GM19372 (cell line): Measurements from ENCODE around the gene NFKB1.
"Not testable (repeated sequence)": the region's sequence is repeated elsewhere in the genome, so short reads cannot be mapped to it uniquely, and the experiment has no call there.

Source experiments
- ATAC-seq: cut with Tn5 transposase; IDR thresholded peaks from one replicate; pipeline ENCODE4 v1.9.1; 2021; ENCODE audit warnings: mild to moderate bottlenecking, low read depth, moderate library complexity; ENCODE audit not compliant: unreplicated experiment

NFKB1 gene

DNA sequence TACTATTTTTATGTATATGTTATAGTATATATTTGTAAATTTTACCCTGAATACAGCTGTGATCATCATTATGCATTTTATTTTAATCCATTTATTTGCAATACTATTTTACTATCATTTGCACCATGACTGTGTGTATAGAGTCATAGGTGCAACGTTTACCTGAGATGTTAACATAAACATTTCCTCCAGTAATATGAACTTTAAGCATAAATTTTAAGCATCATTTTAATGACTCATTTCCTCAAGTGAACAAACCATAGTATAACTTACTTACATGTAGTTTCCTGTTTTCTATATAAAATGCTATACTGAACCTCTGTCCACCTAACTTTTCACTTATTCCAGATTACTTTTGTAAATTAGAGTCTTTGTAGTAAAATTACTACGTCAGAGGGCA is 92.8 kb downstream of the NFKB1 start:
- no peak for ATAC-seq

DNA sequence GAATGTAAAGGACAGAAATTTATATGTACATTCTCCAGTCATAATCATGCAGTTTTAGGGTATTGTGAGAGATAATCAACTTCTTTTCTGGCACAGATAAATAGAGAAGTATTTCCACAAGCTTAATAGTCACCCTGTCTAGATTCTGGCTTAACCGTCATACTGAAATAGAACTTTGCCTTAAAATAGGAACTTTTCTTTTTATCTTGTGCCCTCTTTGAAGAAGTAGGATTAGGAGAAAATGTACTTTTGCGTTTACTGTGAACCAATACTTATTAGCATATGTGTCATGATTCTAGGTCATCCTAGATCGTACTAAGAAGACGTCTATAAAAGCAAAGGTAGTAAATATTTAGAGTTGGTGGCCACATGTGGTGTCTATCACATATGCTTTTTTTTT is 95.4 kb downstream of the NFKB1 start:
- ATAC-seq = no peak

DNA sequence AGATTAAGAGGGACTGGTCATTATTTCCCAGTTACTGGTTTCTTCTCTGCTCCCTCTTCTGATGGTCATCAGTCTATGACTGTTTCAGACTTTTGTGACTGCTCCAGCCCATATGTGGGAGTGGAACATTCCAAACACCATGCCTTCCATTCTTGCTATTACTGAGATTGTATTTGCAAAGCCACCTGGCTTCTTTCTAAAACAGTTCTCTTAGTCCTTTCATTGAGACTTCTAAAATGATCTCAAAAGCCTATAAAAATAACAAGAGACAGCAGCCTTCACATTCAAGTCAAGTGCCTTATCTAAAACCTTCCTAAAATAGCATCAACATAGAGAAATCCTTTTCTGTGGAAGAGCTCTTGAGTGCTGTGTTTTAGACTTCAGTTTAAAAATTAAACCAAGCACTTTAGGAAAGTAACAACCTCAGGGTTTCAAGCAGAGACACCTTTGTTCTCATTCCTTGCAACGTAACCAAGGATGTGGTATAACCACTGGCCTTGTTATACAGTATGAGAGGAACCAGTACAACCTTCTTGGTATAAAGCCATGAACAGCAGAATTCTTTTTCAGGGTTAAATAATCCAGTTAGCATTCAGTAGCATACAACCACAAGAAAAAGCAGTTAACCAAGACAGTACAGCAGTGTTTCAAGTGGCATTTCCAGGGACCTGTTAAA is 97.1 kb downstream of the NFKB1 start:
- ATAC-seq = peak; percentile 67

DNA sequence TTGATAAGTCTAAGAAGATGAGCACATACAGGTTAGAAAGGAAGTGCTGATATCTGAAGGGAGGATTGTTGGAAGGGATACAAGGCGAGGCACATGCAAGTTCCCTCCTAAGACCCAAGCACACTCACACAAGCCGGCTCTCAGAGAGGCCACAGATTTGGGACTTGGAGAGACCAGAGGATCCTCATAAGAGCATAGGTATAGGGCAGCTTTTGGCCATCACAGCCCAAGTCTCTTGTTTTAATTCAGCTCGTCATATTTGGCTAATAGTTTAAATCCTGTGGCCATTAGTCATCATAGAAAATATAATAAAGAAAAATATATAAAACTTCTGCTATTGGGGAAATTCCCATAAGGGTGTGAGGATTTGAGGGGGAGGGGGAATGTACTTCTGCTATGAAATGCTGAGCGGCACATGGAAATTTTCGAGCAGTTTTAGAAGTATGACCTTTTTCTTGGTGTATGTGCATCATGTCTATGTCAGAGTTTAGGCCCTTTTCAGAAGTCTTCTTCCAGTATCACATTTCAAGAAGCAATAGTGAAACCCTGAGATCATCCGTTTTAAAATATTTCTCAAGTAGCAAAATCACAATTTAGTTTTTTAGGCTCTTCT is 97.7 kb downstream of the NFKB1 start:
- ATAC-seq = peak; percentile 55

DNA sequence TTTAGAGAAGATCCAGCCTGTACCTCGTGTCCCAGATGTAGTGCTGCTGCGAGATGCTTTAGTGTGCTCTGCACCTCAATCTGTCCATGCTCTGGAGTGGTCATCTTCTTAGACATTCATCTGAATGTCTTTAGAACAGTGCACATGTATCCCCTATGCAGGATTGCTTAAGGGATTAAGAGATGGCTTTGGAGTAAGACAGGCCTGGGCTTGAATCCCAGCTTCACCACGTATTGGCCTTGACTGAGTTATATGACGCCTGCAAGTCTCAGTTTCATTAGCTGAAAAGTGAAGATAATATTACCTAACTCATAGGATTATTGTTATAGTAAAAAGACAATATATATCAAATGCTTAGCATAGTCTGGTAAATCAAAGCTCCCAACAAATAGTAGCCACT is 98.3 kb downstream of the NFKB1 start:
- ATAC-seq = peak; percentile 13

DNA sequence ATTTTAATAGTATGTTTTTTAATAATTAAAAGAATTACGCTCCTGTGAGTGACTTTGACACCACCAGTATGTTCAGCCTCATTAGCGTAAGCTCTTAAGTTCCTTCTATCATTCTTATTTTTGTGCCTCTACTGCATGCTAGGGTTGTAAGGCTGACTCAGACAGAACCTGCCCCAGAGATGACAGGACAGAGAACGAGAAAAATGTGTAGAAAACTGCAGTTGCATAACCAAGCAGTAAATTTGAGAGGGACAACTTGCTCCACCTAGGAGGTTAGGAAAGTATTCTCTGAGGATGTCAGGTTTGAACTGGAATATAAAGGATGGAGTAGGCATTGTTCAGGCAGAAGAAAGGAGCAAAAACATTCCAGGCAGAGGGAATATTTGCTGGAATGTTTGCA is 98.7 kb downstream of the NFKB1 start:
- no peak for ATAC-seq

DNA sequence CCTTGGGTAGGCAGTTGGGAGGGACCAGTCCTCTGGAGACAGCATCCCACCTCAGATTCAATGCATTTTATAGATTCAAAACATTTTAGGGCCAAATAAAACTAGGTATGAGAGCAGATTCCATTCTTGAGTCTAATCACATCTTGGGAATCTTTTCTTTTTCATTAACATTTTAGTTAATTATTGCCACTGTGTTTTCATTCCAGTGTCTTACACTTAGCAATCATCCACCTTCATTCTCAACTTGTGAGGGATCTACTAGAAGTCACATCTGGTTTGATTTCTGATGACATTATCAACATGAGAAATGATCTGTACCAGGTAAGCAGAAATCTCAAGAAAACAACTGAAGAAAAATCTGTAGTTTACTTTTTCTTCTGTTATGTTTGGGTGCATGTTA is 99.5 kb downstream of the NFKB1 start:
- ATAC-seq = no peak

DNA sequence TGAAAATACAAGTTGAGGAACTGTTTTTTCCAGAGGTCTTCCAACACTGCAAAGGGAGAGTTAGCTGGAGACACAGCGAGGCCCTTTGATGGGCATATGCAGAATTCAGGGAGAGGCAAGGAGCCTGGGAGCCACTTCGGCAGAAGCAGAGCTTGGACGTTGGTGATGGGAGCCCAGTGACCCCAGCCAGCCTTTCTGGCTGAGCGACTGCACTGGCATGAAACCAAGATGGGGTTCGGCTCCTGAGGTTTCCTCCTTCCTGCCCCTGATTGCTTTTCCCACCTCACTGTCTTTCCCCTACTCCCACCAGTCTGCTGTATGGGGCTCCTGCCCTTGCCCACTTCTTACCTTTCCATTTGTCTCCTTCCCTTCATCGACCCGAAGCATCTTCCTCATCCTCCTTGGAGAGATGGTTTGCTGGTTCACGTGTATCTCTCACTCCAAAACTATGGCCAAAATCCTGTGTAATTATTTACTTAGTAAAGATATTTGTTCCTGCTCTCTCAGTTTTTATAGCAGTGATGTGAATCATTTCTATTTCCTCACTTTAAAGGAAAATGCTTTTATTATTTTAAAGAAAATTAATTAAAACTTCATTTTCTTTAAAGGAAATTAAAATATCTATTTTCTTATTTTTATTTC is 100.5 kb downstream of the NFKB1 start:
- ATAC-seq = no peak

DNA sequence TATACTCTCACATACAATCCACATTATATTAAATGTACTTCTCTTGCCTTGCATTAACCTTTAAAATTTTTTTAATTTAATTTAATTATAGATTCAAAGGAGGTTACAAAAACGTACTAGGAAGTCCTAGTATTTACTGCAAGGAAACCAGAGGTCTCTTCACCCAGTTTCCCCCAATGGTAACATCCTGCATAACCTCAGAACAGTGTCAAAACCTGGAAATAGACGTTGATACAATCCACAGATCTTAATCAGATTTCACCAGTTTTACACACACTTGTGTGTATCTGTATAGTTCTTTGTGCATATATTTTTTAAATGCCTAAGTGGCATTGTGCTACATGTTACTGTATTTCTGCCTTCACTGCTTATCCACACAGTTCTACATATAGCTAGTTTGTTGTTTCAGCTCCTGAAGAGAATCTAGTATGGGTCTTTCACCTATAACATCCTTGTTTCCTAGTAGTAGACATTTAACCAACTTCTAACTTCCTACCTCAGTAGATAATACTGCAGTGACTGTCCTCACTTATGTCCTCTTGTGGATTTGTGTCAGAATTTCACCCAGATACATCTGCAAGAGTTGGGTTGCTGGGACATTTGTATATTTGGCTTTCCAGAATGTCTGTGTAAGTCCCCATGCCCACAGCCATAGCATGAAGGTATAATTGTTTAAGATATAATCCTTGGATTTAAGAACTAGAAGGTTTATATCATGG is 103.2 kb downstream of the NFKB1 start:
- no peak for ATAC-seq

DNA sequence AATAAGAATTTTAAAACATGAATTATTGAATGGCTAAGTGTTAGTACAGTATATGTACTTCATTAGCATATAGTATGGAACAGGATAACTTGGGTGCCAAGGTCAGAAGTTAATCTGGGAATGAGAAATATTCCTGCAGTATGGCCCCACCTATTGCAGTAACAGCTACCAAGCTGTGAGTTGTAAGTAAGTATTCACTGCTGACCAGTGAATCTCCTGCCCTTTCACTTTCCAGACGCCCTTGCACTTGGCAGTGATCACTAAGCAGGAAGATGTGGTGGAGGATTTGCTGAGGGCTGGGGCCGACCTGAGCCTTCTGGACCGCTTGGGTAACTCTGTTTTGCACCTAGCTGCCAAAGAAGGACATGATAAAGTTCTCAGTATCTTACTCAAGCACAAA is 105.1 kb downstream of the NFKB1 start:
- ATAC-seq = no peak

DNA sequence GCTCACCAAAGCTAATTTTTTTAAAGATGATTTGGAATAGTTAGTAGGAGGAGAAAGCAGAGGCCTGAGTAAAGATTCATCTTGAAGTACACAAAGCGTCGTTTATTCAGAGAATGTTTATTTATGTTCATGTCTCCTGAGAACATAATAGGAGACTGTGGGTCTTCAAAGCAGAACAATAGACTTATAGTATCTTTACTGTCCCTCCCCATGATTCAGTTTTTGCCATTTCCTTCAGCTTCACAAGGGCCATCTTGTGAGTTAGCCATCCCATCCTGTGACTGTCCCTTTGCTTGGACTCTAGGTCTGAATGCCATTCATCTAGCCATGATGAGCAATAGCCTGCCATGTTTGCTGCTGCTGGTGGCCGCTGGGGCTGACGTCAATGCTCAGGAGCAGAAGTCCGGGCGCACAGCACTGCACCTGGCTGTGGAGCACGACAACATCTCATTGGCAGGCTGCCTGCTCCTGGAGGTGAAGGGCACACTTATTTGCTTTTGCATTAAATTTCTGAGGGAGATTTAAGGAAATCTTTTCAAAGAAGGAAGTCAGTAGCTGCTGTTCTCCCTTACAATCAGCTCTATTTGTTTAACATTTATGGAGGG is 105.8 kb downstream of the NFKB1 start:
- no peak for ATAC-seq

DNA sequence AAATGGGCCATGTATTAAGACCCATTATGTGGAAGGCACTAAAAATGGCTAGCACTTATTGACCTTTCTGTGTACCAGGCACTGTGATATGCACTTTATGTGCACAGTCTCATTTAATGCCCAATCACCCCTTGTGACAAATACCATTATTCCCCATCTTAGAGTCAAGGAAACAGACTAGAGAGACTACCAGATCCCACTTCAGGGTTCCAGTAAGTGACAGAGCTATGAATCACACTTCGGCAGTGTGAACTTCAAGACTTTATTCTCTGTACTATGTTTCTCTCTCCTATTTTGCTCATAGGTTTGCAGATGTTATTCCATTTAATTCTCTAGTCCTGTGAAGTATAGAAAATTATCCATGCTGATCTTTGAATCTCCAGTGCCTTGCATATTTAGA is 107.0 kb downstream of the NFKB1 start:
- ATAC-seq = no peak

DNA sequence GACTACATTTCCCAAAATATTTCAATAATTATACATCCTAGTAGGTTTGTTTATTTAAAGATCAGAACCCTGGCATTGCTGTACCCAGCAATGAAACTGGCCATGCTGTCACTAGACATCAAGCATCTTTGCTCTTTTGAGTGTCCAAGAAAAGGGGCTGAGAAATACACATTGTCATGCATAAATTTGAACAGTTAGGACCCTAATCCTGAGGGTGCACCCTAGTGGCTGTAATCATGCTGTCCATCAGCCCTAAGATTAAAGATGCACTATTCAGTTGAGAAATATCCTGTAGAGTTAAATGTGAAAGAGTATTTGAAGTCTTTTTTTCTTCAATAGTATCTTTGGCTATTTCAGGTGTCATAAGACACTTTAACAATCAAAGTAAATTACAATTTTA is 108.8 kb downstream of the NFKB1 start:
- no peak for ATAC-seq

DNA sequence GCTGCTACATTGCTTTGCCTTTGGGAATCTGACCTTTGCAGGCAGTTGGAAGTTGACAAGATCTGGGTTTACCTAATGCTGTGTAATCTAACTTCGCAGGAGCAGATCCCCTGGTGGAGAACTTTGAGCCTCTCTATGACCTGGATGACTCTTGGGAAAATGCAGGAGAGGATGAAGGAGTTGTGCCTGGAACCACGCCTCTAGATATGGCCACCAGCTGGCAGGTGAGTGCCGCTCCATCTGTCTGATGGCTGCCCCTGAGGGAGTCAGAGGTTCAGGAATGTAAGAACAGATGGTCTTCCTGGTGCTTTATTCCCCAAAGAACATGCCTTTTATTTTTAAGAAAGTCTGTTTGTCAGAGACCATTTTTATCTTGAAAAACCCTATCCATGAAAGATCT is 109.3 kb downstream of the NFKB1 start:
- ATAC-seq = no peak

DNA sequence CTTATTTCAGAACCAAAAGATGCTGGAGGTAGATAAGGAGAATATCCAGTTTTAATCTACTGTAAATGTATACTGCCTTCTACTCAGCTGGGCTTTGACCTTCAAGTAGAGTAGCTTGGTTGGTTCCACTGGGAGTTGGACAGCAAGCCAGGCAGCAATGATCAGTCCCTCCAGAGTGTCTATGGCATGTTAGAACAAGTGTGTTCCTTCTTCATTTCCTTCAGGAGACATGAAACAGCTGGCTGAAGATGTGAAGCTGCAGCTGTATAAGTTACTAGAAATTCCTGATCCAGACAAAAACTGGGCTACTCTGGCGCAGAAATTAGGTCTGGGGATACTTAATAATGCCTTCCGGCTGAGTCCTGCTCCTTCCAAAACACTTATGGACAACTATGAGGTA is 111.1 kb downstream of the NFKB1 start:
- ATAC-seq = no peak

DNA sequence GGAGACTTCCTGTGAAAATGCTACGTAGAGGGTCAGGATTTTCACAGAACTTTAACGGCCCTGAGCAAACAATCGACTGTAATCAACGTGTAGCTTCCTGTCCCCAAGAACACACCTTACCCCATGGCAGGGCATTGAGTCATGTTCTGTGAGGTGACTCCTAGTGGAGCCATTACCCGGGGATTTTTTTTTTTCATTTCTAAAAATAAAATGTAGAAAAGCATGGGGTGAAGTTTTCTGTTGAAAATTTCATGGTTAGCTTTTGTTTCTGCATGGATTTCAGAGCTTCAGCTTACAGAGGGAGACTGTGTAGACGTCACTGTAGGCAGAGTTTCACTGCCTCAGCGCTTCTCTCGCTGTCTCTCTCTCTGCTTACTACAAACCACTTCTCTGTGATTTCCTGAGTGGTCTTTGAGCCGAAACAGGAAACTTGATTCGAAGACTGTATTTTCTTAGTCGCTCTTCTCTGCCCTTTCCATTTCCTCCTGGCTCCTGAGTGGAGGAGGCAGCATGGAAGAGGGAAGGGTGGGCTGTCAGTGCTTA is 111.7 kb downstream of the NFKB1 start:
- ATAC-seq = no peak

DNA sequence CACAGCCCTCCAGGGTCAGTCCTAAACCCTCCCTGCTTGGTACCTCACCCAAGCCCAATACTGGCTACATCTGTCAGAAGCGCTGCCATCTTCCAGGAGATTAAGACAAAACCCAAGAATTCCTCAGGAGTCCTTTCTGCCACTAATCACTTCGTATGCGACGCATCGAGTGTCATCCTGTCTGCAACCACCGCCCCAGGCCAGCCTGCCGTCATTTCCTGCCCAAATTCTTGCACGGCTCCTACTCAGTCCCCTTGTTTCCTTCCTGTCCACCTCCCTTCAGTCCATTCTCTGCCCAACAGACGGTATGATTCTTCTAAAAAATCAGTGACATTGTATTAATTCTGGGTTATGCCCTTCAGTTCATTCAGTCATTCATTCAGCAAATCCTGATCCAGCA is 113.6 kb downstream of the NFKB1 start:
- ATAC-seq = no peak

DNA sequence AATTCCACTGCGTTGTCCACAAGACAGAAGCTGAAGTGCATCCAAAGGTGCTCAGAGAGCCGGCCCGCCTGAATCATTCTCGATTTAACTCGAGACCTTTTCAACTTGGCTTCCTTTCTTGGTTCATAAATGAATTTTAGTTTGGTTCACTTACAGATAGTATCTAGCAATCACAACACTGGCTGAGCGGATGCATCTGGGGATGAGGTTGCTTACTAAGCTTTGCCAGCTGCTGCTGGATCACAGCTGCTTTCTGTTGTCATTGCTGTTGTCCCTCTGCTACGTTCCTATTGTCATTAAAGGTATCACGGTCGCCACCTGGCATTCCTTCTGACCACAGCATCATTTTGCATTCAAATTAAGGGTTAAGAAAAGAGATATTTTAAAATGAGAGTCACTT is 115.5 kb downstream of the NFKB1 start:
- ATAC-seq = no peak

DNA sequence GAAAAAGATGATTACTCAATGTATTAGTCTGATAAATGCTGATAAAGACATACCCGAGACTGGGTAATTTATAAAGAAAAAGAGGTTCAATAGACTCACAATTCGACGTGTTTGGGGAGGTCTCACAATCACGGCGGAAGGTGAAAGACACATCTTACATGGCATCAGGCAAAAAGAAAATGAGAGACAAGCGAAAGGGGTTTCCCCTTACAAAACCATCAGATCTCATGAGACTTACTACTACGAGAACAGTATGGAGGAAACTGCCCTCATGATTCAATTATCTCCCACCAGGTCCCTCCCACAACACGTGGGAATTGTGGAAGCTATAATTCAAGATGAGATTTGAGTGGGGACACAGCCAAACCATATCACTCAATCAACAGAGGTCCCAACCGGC is 117.9 kb downstream of the NFKB1 start:
- ATAC-seq = not testable (repeated sequence)

DNA sequence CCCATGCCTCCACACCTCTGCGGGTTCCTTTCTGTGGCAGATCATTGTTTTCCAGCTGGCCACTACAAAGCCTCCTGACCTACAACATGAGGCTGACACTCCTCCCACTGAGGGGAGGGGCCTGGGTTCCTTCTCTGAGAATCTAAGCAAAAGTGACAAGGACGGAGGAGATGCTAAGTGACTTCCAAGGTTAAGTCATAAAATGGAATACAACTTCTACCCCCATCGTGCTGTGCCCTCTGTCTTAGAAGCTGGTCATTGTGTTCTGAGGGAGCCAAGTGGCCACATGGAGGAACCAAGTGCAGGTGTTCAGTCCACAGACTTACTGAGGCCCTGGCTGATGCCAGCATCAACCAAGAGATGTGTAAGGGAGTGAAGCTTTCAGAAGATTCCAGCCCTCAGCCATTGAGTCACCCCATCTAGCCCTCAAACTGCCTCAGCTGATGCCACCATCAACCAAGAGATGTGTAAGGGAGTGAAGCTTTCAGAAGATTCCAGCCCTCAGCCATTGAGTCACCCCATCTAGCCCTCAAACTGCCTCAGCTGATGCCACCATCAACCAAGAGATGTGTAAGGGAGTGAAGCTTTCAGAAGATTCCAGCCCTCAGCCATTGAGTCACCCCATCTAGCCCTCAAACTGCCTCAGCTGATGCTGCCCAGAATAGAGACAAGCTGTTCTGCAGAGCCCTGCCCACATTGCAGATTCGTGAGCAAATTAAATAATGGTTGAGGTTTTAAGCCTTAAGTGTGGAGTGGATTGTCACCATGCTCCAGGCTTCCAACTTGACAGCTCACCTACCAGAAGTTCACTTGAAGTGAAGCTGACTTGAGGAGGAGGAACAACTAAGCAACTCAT is 118.8 kb downstream of the NFKB1 start:
- not testable (repeated sequence) for ATAC-seq
